ENCODE data around the gene NR2F6. TPM values are rescaled to one million over a fixed set of nuclear protein-coding genes. Genes with fewer than 3 reads are reported as not detected.
A peak's percentile ranks its signal among the peaks of the same experiment; 100 is the strongest.

The NR2F6 gene
- total RNA-seq, 1 experiment from 2014 or later = 134 TPM

- Histone ChIP-seq H2BK12ac (ENCODE audit: insufficient read length, low read depth, low read length) (no peak overlapping the region), H2AK5ac (ENCODE audit: insufficient read length, low read length) (no peak overlapping the region), H4K5ac (ENCODE audit: insufficient read length, low read depth, low read length) (no peak overlapping the region), H4K8ac (replicated peaks; ENCODE audit: insufficient read length, low read depth, low read length) (no peak overlapping the region), H3K27ac (ENCODE audit: insufficient read length, low read depth, low read length) (no peak overlapping the region), H2AFZ (ENCODE audit: low read length) (no peak overlapping the region), H2BK5ac (ENCODE audit: insufficient read length, low read length) (no peak overlapping the region), H3K4me1 (ENCODE audit: insufficient read depth, low read length) (no peaks in the 10 kb centered on the region), H3K14ac (ENCODE audit: insufficient read depth, low read length) (no peak overlapping the region), H3K9ac (ENCODE audit: extremely low read depth, insufficient read length, low read length) (no peak overlapping the region), H3K4ac (ENCODE audit: low read depth, low read length) (no peak overlapping the region), H4K20me1 (ENCODE audit: control insufficient read depth, insufficient read depth, insufficient read length) (peaks cover 2% of the 10 kb centered on the region), H3K4me2 (ENCODE audit: insufficient read depth, insufficient read length, low read length) (no peak overlapping the region), H3K27me3 (ENCODE audit: insufficient read depth, low read length) (no peaks in the 10 kb centered on the region), H4K91ac (ENCODE audit: insufficient read length, low read depth, low read length) (no peak overlapping the region), H3K23me2 (ENCODE audit: insufficient read length, low read depth, low read length, poor library complexity, severe bottlenecking) (no peaks in the 10 kb centered on the region), H2BK120ac (ENCODE audit: low read depth, low read length, poor library complexity, severe bottlenecking) (no peak overlapping the region), H3K79me1 (ENCODE audit: insufficient read depth, low read depth, low read length, poor library complexity, severe bottlenecking) (no peaks in the 10 kb centered on the region), H2BK15ac (ENCODE audit: low read depth, low read length) (no peak overlapping the region), H2BK20ac (ENCODE audit: low read depth, low read length, poor library complexity, severe bottlenecking) (no peak overlapping the region), H3K56ac (ENCODE audit: insufficient read length, low read depth, low read length) (no peak overlapping the region), H3K18ac (ENCODE audit: insufficient read length, low read depth, low read length) (no peak overlapping the region), H3K79me2 (ENCODE audit: insufficient read depth, low read length) (no peaks in the 10 kb centered on the region), H3K23ac (ENCODE audit: insufficient read length, low read depth, low read length) (no peak overlapping the region), H3T11ph (ENCODE audit: low read length) (no peak overlapping the region), H3K9me3 (ENCODE audit: control insufficient read depth, low read depth, low read length) (no peaks in the 10 kb centered on the region)
- Mint-ChIP-seq H3K27me3 (ENCODE audit: low read depth) (no peaks in the 10 kb centered on the region), H3K4me3 (no peak overlapping the region), H3K27ac (no peak overlapping the region), H3K4me1 (peaks cover 6 to 15% of the 10 kb centered on the region in 2 experiments), H3K36me3 (ENCODE audit: insufficient read depth in 1 of 3, low read depth in 3 of 3) (peaks cover 42 to 65% (median 44%) of the 10 kb centered on the region in 3 experiments), H3K9me3 (no peaks in the 10 kb centered on the region)
- peak; percentile 78 for DNase-seq
- peak; percentile 88 for TF ChIP-seq CTCF (conservative IDR thresholded peaks at IDR 0.05)
- WGBS (ENCODE audit: extremely low coverage, insufficient read length, low lambda C conversion rate) = no CpG with 5 or more reads among the region's 27 CpGs
Measured at GRCh38 chr19:17205237-17206140, 40.2 kb downstream of the NR2F6 start.

Measured in H9 (cell line).